ENCODE measurements around the gene SPDYE3. TPM values are rescaled to one million over a fixed set of nuclear protein-coding genes. Genes with fewer than 3 reads are reported as not detected.
"Not testable (repeated sequence)": the region's sequence is repeated elsewhere in the genome, so short reads cannot be mapped to it uniquely, and the experiment has no call there.

Gene SPDYE3, protein sequence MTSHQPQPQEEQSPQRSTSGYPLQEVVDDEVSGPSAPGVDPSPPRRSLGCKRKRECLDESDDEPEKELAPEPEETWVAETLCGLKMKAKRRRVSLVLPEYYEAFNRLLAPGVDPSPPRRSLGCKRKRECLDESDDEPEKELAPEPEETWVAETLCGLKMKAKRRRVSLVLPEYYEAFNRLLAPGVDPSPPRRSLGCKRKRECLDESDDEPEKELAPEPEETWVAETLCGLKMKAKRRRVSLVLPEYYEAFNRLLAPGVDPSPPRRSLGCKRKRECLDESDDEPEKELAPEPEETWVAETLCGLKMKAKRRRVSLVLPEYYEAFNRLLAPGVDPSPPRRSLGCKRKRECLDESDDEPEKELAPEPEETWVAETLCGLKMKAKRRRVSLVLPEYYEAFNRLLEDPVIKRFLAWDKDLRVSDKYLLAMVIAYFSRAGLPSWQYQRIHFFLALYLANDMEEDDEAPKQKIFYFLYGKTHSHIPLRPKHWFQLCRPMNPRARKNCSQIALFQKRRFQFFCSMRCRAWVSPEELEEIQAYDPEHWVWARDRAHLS
- not detected for total RNA-seq
- long read RNA-seq = 0 reads

GRCh38 chr7:100307402-100307801 is at the start of gene SPDYE3:
TSS of gene SPDYE3 (plus strand) at chr7:100307702. CDS start at chr7:100307886, 184 bp downstream.
- intact Hi-C loops (cut with micrococcal nuclease); H3K27me3 ChIP-seq (ENCODE audit: low read depth): not testable (repeated sequence)

DNA sequence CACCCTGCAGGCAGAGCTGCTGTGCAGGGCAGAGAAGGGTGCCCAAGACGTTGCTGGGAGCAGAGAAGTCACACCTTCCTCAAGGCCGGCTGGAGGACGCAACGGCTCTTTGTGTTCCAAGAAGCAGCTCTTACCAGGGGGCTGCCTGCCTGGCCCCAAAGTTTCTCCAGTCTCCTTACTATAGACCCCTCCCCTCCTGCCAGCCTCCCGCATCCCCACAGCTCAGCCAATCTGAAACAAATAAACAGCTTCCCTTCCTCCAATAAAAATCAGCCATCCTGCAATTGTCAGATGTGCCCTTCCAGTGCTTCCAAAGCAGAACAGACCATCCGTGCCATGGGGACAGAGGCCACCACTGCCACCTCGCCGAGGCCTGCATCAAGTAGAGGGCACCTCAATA is 47.5 kb upstream of the SPDYE3 start:
- H3K36me3 ChIP-seq; H3K4me1 ChIP-seq; DNase-seq; H3K27ac ChIP-seq (replicated peaks); H3K9me3 ChIP-seq (replicated peaks); H3K27me3 ChIP-seq (ENCODE audit: low read depth); H3K4me3 ChIP-seq; intact Hi-C loops (cut with micrococcal nuclease): not testable (repeated sequence)

More at GRCh38 chr7:100307402-100307801, at the start of gene SPDYE3:
- H3K4me1 ChIP-seq; H3K36me3 ChIP-seq; H3K27ac ChIP-seq (replicated peaks); H3K4me3 ChIP-seq; H3K9me3 ChIP-seq (replicated peaks); DNase-seq: not testable (repeated sequence)

DNA sequence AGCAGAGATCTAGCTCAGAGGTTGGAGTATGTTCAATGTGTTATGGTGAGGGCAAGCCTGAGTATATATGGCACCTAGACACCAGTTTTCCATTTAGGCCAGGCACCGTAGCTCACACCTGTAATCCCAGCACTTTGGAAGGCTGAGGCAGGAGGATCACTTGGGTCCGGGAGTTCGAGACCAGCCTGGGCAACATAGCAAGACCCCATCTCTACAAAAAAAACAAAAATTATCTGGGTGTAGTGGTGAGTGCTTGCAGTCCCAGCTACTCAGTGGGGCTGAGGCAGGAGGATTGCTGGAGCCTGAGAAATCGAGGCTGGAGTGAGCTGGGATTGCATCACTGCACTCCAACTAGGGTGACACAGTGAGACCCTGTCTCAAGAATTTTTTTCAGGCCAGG is 44.6 kb upstream of the SPDYE3 start:
- H3K9me3 ChIP-seq (replicated peaks); H3K27ac ChIP-seq (replicated peaks); DNase-seq; H3K27me3 ChIP-seq (ENCODE audit: low read depth); H3K36me3 ChIP-seq; intact Hi-C loops (cut with micrococcal nuclease); H3K4me3 ChIP-seq: not testable (repeated sequence)
- peaks cover 13% of the 10 kb centered on the region for H3K4me1 ChIP-seq

- DNase-seq; H3K27ac ChIP-seq (replicated peaks); H3K27me3 ChIP-seq (ENCODE audit: low read depth); H3K36me3 ChIP-seq; H3K9me3 ChIP-seq (replicated peaks); intact Hi-C loops (cut with micrococcal nuclease); H3K4me3 ChIP-seq: not testable (repeated sequence)
- peaks cover 13% of the 10 kb centered on the region for H3K4me1 ChIP-seq
Measured at GRCh38 chr7:100264223-100264622, 43.3 kb upstream of the SPDYE3 start.

GRCh38 chr7:100264669-100265165 is 42.8 kb upstream of the SPDYE3 start:
- H3K4me3 ChIP-seq; DNase-seq; H3K9me3 ChIP-seq (replicated peaks); H3K27me3 ChIP-seq (ENCODE audit: low read depth); H3K36me3 ChIP-seq; intact Hi-C loops (cut with micrococcal nuclease); H3K27ac ChIP-seq (replicated peaks): not testable (repeated sequence)
- H3K4me1 ChIP-seq = peaks cover 15% of the 10 kb centered on the region

- intact Hi-C loops (cut with micrococcal nuclease); H3K27ac ChIP-seq (replicated peaks); H3K36me3 ChIP-seq; H3K27me3 ChIP-seq (ENCODE audit: low read depth); DNase-seq; H3K9me3 ChIP-seq (replicated peaks); H3K4me3 ChIP-seq: not testable (repeated sequence)
- peaks cover 25% of the 10 kb centered on the region for H3K4me1 ChIP-seq
Measured at GRCh38 chr7:100265851-100266250, 41.7 kb upstream of the SPDYE3 start.

DNA sequence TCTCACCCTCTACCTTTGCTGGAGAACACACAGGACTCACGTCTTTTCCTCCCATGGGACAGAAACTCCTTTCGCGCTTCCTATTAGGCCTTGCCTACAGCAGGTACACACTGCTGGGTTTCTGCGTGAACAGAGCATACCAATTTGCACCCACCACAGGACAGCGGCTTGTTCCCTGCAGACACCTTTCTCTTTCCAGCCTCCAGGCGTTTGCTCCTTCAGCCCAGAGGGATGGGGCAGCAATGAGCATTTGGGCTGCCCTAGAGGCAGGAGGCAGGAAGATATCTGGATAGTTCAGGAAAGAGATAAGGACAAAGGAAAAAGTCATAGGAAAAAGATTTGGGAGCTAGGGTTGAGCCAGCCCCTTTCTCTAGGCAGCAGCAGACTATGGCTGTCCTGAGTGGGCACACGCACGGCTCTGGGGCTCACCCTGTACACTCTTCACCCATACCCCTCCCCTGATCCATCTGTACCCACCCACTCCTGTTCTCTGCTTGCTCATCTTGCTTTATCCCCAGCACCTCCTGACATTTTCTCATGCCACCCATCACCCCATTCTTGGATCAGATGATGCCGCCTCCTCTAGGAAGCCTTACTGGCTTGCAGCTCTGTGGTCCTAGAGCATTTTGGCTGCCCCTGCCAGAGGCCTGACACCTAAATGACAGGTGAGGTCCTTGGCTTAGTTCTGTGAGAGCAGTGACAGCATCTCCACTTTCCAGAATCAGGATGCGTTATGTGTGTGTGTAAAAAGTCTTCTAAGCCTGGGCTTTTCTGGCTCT is 40.7 kb upstream of the SPDYE3 start:
- no peak overlapping the region for H3K27ac ChIP-seq (replicated peaks)
- no peak overlapping the region for H3K4me3 ChIP-seq
- no peaks in the 10 kb centered on the region for H3K36me3 ChIP-seq
- no peaks in the 10 kb centered on the region for H3K9me3 ChIP-seq (replicated peaks)
- intact Hi-C loops (cut with micrococcal nuclease) = no loop called here
- DNase-seq = no peak
- H3K27me3 ChIP-seq (ENCODE audit: low read depth) = no peaks in the 10 kb centered on the region
- TF ChIP-seq, protein P1, sequence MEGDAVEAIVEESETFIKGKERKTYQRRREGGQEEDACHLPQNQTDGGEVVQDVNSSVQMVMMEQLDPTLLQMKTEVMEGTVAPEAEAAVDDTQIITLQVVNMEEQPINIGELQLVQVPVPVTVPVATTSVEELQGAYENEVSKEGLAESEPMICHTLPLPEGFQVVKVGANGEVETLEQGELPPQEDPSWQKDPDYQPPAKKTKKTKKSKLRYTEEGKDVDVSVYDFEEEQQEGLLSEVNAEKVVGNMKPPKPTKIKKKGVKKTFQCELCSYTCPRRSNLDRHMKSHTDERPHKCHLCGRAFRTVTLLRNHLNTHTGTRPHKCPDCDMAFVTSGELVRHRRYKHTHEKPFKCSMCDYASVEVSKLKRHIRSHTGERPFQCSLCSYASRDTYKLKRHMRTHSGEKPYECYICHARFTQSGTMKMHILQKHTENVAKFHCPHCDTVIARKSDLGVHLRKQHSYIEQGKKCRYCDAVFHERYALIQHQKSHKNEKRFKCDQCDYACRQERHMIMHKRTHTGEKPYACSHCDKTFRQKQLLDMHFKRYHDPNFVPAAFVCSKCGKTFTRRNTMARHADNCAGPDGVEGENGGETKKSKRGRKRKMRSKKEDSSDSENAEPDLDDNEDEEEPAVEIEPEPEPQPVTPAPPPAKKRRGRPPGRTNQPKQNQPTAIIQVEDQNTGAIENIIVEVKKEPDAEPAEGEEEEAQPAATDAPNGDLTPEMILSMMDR (IDR thresholded peaks at IDR 0.05; ENCODE audit: borderline replicate concordance) = no peak
- H3K4me1 ChIP-seq = peaks cover 32% of the 10 kb centered on the region

GRCh38 chr7:100267648-100268047 is 39.9 kb upstream of the SPDYE3 start:
- H3K36me3 ChIP-seq = no peaks in the 10 kb centered on the region
- intact Hi-C loops (cut with micrococcal nuclease) = no loop called here
- no peak overlapping the region for H3K27ac ChIP-seq (replicated peaks)
- no peaks in the 10 kb centered on the region for H3K27me3 ChIP-seq (ENCODE audit: low read depth)
- TF ChIP-seq, protein P1 (IDR thresholded peaks at IDR 0.05; ENCODE audit: borderline replicate concordance) = no peak
- peaks cover 38% of the 10 kb centered on the region for H3K4me1 ChIP-seq
- H3K4me3 ChIP-seq = no peak overlapping the region
- no peak for DNase-seq
- H3K9me3 ChIP-seq (replicated peaks) = no peaks in the 10 kb centered on the region

- H3K4me3 ChIP-seq; H3K9me3 ChIP-seq (replicated peaks); DNase-seq; H3K27me3 ChIP-seq (ENCODE audit: low read depth); intact Hi-C loops (cut with micrococcal nuclease); H3K36me3 ChIP-seq; H3K27ac ChIP-seq (replicated peaks): not testable (repeated sequence)
- peaks cover 39% of the 10 kb centered on the region for H3K4me1 ChIP-seq
Measured at GRCh38 chr7:100268882-100269281, 38.6 kb upstream of the SPDYE3 start.

- H3K4me3 ChIP-seq = peak overlapping the region; percentile 85
- H3K27ac ChIP-seq (replicated peaks); H3K9me3 ChIP-seq (replicated peaks); H3K36me3 ChIP-seq; DNase-seq; H3K27me3 ChIP-seq (ENCODE audit: low read depth); intact Hi-C loops (cut with micrococcal nuclease): not testable (repeated sequence)
- peaks cover 39% of the 10 kb centered on the region for H3K4me1 ChIP-seq
Measured at GRCh38 chr7:100269306-100270045, 38.0 kb upstream of the SPDYE3 start.
